ENCODE measurements around the gene RAPGEF4.

Gene RAPGEF4

GRCh38 chr2:172712251-172712650 lies 23.4 kb upstream of the RAPGEF4 start:
- Mint-ChIP-seq H3K27ac (no peak overlapping the region), H3K4me3 (no peak overlapping the region), H3K9me3 (no peaks in the 10 kb centered on the region), H3K36me3 (ENCODE audit: low read depth) (no peaks in the 10 kb centered on the region), H3K27me3 (no peaks in the 10 kb centered on the region), H3K4me1 (ENCODE audit: low read depth) (no peaks in the 10 kb centered on the region)

- Mint-ChIP-seq H3K27me3 (no peaks in the 10 kb centered on the region), H3K9me3 (no peaks in the 10 kb centered on the region), H3K27ac (no peak overlapping the region), H3K36me3 (ENCODE audit: low read depth) (no peaks in the 10 kb centered on the region), H3K4me3 (no peak overlapping the region), H3K4me1 (ENCODE audit: low read depth) (no peaks in the 10 kb centered on the region)
These were observed 22.2 kb upstream of the RAPGEF4 start for GRCh38 chr2:172713365-172713875.

GRCh38 chr2:172722481-172722880 lies 13.2 kb upstream of the RAPGEF4 start:
- no peaks in the 10 kb centered on the region for H3K9me3 Mint-ChIP-seq
- peaks cover 12% of the 10 kb centered on the region for H3K27me3 Mint-ChIP-seq
- H3K4me1 Mint-ChIP-seq (ENCODE audit: low read depth): no peaks in the 10 kb centered on the region
- no peaks in the 10 kb centered on the region for H3K36me3 Mint-ChIP-seq (ENCODE audit: low read depth)
- H3K4me3 Mint-ChIP-seq: no peak overlapping the region
- no peak overlapping the region for H3K27ac Mint-ChIP-seq

- no peak overlapping the region for H3K4me3 Mint-ChIP-seq
- no peaks in the 10 kb centered on the region for H3K9me3 Mint-ChIP-seq
- H3K4me1 Mint-ChIP-seq (ENCODE audit: low read depth): no peaks in the 10 kb centered on the region
- H3K27ac Mint-ChIP-seq: no peak overlapping the region
- peaks cover 12% of the 10 kb centered on the region for H3K27me3 Mint-ChIP-seq
- H3K36me3 Mint-ChIP-seq (ENCODE audit: low read depth): no peaks in the 10 kb centered on the region
These were observed 12.4 kb upstream of the RAPGEF4 start for GRCh38 chr2:172723286-172723685.

- Mint-ChIP-seq H3K27ac (no peak overlapping the region), H3K4me1 (ENCODE audit: low read depth) (no peaks in the 10 kb centered on the region), H3K9me3 (no peaks in the 10 kb centered on the region), H3K27me3 (peaks cover 12% of the 10 kb centered on the region), H3K36me3 (ENCODE audit: low read depth) (no peaks in the 10 kb centered on the region), H3K4me3 (no peak overlapping the region)
These were observed 10.9 kb upstream of the RAPGEF4 start for GRCh38 chr2:172724724-172725123.

GRCh38 chr2:172725284-172725683 lies 10.4 kb upstream of the RAPGEF4 start:
- Mint-ChIP-seq H3K27me3 (peaks cover 12% of the 10 kb centered on the region), H3K4me3 (no peak overlapping the region), H3K27ac (no peak overlapping the region), H3K4me1 (ENCODE audit: low read depth) (no peaks in the 10 kb centered on the region), H3K9me3 (no peaks in the 10 kb centered on the region), H3K36me3 (ENCODE audit: low read depth) (no peaks in the 10 kb centered on the region)

GRCh38 chr2:172725746-172726145 lies 9.9 kb upstream of the RAPGEF4 start:
- Mint-ChIP-seq H3K27me3 (peaks cover 16% of the 10 kb centered on the region), H3K4me3 (no peak overlapping the region), H3K36me3 (ENCODE audit: low read depth) (no peaks in the 10 kb centered on the region), H3K27ac (no peak overlapping the region), H3K9me3 (no peaks in the 10 kb centered on the region), H3K4me1 (ENCODE audit: low read depth) (no peaks in the 10 kb centered on the region)

- no peaks in the 10 kb centered on the region for H3K36me3 Mint-ChIP-seq (ENCODE audit: low read depth)
- no peaks in the 10 kb centered on the region for H3K9me3 Mint-ChIP-seq
- no peak overlapping the region for H3K27ac Mint-ChIP-seq
- no peaks in the 10 kb centered on the region for H3K4me1 Mint-ChIP-seq (ENCODE audit: low read depth)
- peaks cover 21% of the 10 kb centered on the region for H3K27me3 Mint-ChIP-seq
- H3K4me3 Mint-ChIP-seq: no peak overlapping the region
These were observed 9.4 kb upstream of the RAPGEF4 start for GRCh38 chr2:172726172-172726735.

- no peak overlapping the region for H3K27ac Mint-ChIP-seq
- no peaks in the 10 kb centered on the region for H3K4me1 Mint-ChIP-seq (ENCODE audit: low read depth)
- H3K4me3 Mint-ChIP-seq: no peak overlapping the region
- no peaks in the 10 kb centered on the region for H3K36me3 Mint-ChIP-seq (ENCODE audit: low read depth)
- H3K27me3 Mint-ChIP-seq: peaks cover 38% of the 10 kb centered on the region
- H3K9me3 Mint-ChIP-seq: no peaks in the 10 kb centered on the region
These were observed 5.2 kb upstream of the RAPGEF4 start for GRCh38 chr2:172730411-172730810.

GRCh38 chr2:172734711-172735581 lies 699 bp upstream of the RAPGEF4 start:
- Mint-ChIP-seq H3K36me3 (ENCODE audit: low read depth) (no peaks in the 10 kb centered on the region), H3K27me3 (peaks cover 74% of the 10 kb centered on the region), H3K4me1 (ENCODE audit: low read depth) (peaks cover 7% of the 10 kb centered on the region), H3K9me3 (no peaks in the 10 kb centered on the region), H3K4me3 (no peak overlapping the region), H3K27ac (no peak overlapping the region)

GRCh38 chr2:172736424-172737174 lies 954 bp downstream of the RAPGEF4 start:
- H3K27ac Mint-ChIP-seq: no peak overlapping the region
- peaks cover 63% of the 10 kb centered on the region for H3K27me3 Mint-ChIP-seq
- H3K4me1 Mint-ChIP-seq (ENCODE audit: low read depth): peaks cover 7% of the 10 kb centered on the region
- no peaks in the 10 kb centered on the region for H3K9me3 Mint-ChIP-seq
- no peaks in the 10 kb centered on the region for H3K36me3 Mint-ChIP-seq (ENCODE audit: low read depth)
- peak overlapping the region; percentile 76 for H3K4me3 Mint-ChIP-seq

- Mint-ChIP-seq H3K27me3 (peaks cover 56% of the 10 kb centered on the region), H3K4me1 (ENCODE audit: low read depth) (peaks cover 7% of the 10 kb centered on the region), H3K4me3 (no peak overlapping the region), H3K9me3 (peaks cover 8% of the 10 kb centered on the region), H3K27ac (no peak overlapping the region), H3K36me3 (ENCODE audit: low read depth) (no peaks in the 10 kb centered on the region)
These were observed 4.1 kb downstream of the RAPGEF4 start for GRCh38 chr2:172739661-172740266.

- no peaks in the 10 kb centered on the region for H3K36me3 Mint-ChIP-seq (ENCODE audit: low read depth)
- H3K27me3 Mint-ChIP-seq: peaks cover 53% of the 10 kb centered on the region
- no peak overlapping the region for H3K4me3 Mint-ChIP-seq
- no peak overlapping the region for H3K27ac Mint-ChIP-seq
- peaks cover 7% of the 10 kb centered on the region for H3K4me1 Mint-ChIP-seq (ENCODE audit: low read depth)
- H3K9me3 Mint-ChIP-seq: peaks cover 16% of the 10 kb centered on the region
These were observed 5.2 kb downstream of the RAPGEF4 start for GRCh38 chr2:172740856-172741255.

GRCh38 chr2:172742931-172743540 lies 7.4 kb downstream of the RAPGEF4 start:
- Mint-ChIP-seq H3K9me3 (peaks cover 16% of the 10 kb centered on the region), H3K4me1 (ENCODE audit: low read depth) (no peaks in the 10 kb centered on the region), H3K36me3 (ENCODE audit: low read depth) (no peaks in the 10 kb centered on the region), H3K4me3 (no peak overlapping the region), H3K27ac (no peak overlapping the region), H3K27me3 (peaks cover 41% of the 10 kb centered on the region)

Data from stimulated activated naive CD8-positive, alpha-beta T cell treated with anti-CD3 and anti-CD28 coated beads, Interleukin-15, Interleukin-2, amounts not matched to agents 100 ng/mL and 50 ng/mL, for 24 hours (primary cell).